Measurements from ENCODE around the gene KSR1. TPM values are rescaled to one million over a fixed set of nuclear protein-coding genes. Genes with fewer than 3 reads are reported as not detected.

The KSR1 gene
- total and polyA plus RNA-seq, 9 of the 15 experiments (the other 6 are each of a cell fraction or from before 2014, with no cell fraction given): 1.4 to 51.7 (median 18.4) TPM

DNA sequence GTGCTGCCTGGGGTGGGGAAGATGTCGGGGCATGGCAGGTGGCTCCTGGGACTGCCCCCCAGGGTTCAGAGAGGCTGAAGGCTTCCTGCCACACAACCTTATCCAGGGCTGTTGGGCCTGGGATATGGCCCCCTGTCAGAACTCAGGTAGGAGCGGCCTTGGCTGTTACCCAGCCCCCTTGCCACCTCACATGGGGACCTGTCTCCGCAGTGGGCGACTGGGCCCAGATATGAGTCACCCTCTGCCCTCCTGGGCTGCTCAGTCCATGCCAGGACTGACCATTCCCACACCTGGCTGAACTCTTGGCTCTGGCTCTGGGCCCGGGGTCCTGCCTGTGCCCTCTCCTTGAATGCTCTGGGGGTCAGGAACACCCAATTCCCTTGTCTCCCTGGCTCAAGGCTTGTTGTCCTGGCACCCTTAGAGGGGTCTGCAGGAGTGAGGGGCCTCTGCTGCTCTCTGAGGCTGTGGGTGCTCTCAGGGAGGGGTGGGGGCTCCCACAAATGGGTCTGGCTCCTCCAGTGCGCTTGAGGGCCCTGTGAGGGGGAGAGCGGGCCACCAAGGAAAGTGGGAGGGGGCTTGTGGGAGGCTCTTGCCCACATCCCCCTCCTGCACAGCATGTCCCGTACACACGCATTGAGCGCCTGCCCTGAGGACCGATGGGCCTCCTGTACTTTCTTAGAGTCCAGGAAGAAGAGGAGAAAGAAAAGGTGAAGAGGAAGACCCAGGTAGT, 210.7 kb downstream of the KSR1 start:
- Histone ChIP-seq H3K9me3 (replicated peaks; ENCODE audit: control insufficient read depth, insufficient read depth, low read depth, low read length) (no peaks in the 10 kb centered on the region), H3K4me2 (ENCODE audit: insufficient read depth, low read length) (no peak overlapping the region), H3K27me3 (ENCODE audit: control insufficient read depth in 2 of 2, insufficient read depth in 2 of 2, low read length in 2 of 2) (peaks cover 0 to 29% of the 10 kb centered on the region in 2 experiments; a peak in 3 of 5 replicates), H4K20me1 (replicated peaks; ENCODE audit: control insufficient read depth, insufficient read depth, low read length) (no peaks in the 10 kb centered on the region), H3K36me3 (ENCODE audit: control insufficient read depth, insufficient read depth, low read length) (no peaks in the 10 kb centered on the region), H3K79me2 (ENCODE audit: control insufficient read depth, insufficient read depth, low read length) (no peaks in the 10 kb centered on the region), H3K9me1 (ENCODE audit: control insufficient read depth, insufficient read depth, low read length) (no peaks in the 10 kb centered on the region), H3K9ac (ENCODE audit: insufficient read depth in 1 of 2, low read depth in 2 of 2, low read length in 2 of 2) (no peak overlapping the region), H3K27ac (ENCODE audit: extremely low read depth, low read depth, low read length) (no peak overlapping the region), H2AFZ (ENCODE audit: low read depth, low read length) (no peak overlapping the region), H3K4me1 (replicated peaks in 1 of 2; ENCODE audit: control insufficient read depth in 2 of 2, insufficient read depth in 2 of 2, low read length in 2 of 2) (no peaks in the 10 kb centered on the region), H3K4me3 (no peak overlapping the region)
- intact Hi-C loops (cut with micrococcal nuclease): no loop called here
- DNase-seq (ENCODE audit: extremely low read depth in 1 of 4, low spot score in 3 of 4) (no peak), FAIRE-seq (no peak), ATAC-seq (no peak)
- BruUV-seq (replicated peaks): no TSS peak
- in situ Hi-C loops (cut with MboI): loop anchor here (10.0 kb wide), 1 partner anchor 78 kb away; no protein-coding TSS in a partner anchor
- ChIA-PET CTCF (ENCODE audit: low intra/inter-chr PET ratio) (no interaction called here), POLR2A (no interaction called here)
- TF ChIP-seq, protein P1, sequence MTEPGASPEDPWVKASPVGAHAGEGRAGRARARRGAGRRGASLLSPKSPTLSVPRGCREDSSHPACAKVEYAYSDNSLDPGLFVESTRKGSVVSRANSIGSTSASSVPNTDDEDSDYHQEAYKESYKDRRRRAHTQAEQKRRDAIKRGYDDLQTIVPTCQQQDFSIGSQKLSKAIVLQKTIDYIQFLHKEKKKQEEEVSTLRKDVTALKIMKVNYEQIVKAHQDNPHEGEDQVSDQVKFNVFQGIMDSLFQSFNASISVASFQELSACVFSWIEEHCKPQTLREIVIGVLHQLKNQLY (CRISPR knock-in tag; conservative IDR thresholded peaks at IDR 0.05): no peak
- TF ChIP-seq, protein P2, sequence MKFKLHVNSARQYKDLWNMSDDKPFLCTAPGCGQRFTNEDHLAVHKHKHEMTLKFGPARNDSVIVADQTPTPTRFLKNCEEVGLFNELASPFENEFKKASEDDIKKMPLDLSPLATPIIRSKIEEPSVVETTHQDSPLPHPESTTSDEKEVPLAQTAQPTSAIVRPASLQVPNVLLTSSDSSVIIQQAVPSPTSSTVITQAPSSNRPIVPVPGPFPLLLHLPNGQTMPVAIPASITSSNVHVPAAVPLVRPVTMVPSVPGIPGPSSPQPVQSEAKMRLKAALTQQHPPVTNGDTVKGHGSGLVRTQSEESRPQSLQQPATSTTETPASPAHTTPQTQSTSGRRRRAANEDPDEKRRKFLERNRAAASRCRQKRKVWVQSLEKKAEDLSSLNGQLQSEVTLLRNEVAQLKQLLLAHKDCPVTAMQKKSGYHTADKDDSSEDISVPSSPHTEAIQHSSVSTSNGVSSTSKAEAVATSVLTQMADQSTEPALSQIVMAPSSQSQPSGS (CRISPR knock-in tag; IDR thresholded peaks at IDR 0.05): no peak
- TF ChIP-seq, protein P3, sequence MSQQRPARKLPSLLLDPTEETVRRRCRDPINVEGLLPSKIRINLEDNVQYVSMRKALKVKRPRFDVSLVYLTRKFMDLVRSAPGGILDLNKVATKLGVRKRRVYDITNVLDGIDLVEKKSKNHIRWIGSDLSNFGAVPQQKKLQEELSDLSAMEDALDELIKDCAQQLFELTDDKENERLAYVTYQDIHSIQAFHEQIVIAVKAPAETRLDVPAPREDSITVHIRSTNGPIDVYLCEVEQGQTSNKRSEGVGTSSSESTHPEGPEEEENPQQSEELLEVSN (IDR thresholded peaks at IDR 0.05; ENCODE audit: borderline replicate concordance in 1 of 2, extremely low read depth in 1 of 2, insufficient read depth in 1 of 2, insufficient read length in 1 of 2, low read depth in 1 of 2, low read length in 1 of 2, poor library complexity in 1 of 2, severe bottlenecking in 1 of 2): no peak
- TF ChIP-seq KLF13 (tag; IDR thresholded peaks at IDR 0.05; ENCODE audit: borderline replicate concordance, low read depth): no peak
- TF ChIP-seq HMGN3 (IDR thresholded peaks at IDR 0.05; ENCODE audit: borderline replicate concordance, extremely low read depth, insufficient read length, low read depth, low read length): no peak
- 1% methylated on average over 9 of the region's 11 CpGs for WGBS (ENCODE audit: insufficient coverage, low coverage, missing lambda C conversion rate)
